Activated CD8-positive, alpha-beta T cell treated with anti-CD3 and anti-CD28 coated beads for 36 hours (primary cell): ENCODE measurements around the gene MEPCE. TPM values are rescaled to one million over a fixed set of nuclear protein-coding genes. Genes with fewer than 3 reads are reported as not detected.

Source experiments
- ATAC-seq: fragments of 200-7000 bp; cut with Tn5 transposase; one replicate; pipeline ENCODE4 v1.10.0; 2021; ENCODE audit warnings: mild to moderate bottlenecking, moderate library complexity
- CTCF ChIA-PET: fragments of 350-600 bp; sonication (Branson Sonifier 250); formaldehyde crosslinking; loops from one replicate; lab custom pipeline; 2021; ENCODE audit warnings: antibody characterized with exemption; lab: Charles Lee
- POLR2A ChIA-PET: fragments of 350-600 bp; sonication (Branson Sonifier 250); formaldehyde crosslinking; loops from one replicate; lab custom pipeline; 2021; ENCODE audit warnings: antibody characterized with exemption; lab: Charles Lee
- DNase-seq: peaks from one replicate; pipeline ENCODE4 v3.0.0-alpha.2; 2020
- H3K27ac Mint-ChIP-seq: one replicate; pipeline ENCODE4 v1.8.0; 2021; ENCODE audit warnings: mild to moderate bottlenecking, mixed read lengths
- H3K27me3 Mint-ChIP-seq: one replicate; pipeline ENCODE4 v1.8.0; 2021; ENCODE audit warnings: mixed read lengths
- H3K36me3 Mint-ChIP-seq: one replicate; pipeline ENCODE4 v1.8.0; 2021; ENCODE audit warnings: low read depth, mixed read lengths
- H3K4me1 Mint-ChIP-seq: one replicate; pipeline ENCODE4 v1.8.0; 2021; ENCODE audit warnings: low read depth, mixed read lengths
- H3K4me3 Mint-ChIP-seq: one replicate; pipeline ENCODE4 v1.8.0; 2021; ENCODE audit warnings: mild to moderate bottlenecking, moderate library complexity, mixed read lengths
- H3K9me3 Mint-ChIP-seq: one replicate; pipeline ENCODE4 v1.8.0; 2021; ENCODE audit warnings: mixed read lengths
- intact Hi-C: fragments of 100-400 bp; cut with micrococcal nuclease; formaldehyde crosslinking; loops from one replicate; pipeline ENCODE4 v1.10.0; 2022
- total RNA-seq, 2 experiments: library from RNA; stranded (reverse); gene quantifications; one replicate each; pipeline ENCODE4 v1.2.3, GENCODE V29; 2021
- TF ChIP-seq, protein P1 (sequence below): fragments of 200-600 bp; IDR thresholded peaks from one replicate; pipeline ENCODE4 v1.8.0; 2022; ENCODE audit warnings: antibody characterized with exemption, mild to moderate bottlenecking

MEPCE gene
- total RNA-seq, 2 experiments from 2014 or later, result 38.3 to 38.8 TPM

DNA sequence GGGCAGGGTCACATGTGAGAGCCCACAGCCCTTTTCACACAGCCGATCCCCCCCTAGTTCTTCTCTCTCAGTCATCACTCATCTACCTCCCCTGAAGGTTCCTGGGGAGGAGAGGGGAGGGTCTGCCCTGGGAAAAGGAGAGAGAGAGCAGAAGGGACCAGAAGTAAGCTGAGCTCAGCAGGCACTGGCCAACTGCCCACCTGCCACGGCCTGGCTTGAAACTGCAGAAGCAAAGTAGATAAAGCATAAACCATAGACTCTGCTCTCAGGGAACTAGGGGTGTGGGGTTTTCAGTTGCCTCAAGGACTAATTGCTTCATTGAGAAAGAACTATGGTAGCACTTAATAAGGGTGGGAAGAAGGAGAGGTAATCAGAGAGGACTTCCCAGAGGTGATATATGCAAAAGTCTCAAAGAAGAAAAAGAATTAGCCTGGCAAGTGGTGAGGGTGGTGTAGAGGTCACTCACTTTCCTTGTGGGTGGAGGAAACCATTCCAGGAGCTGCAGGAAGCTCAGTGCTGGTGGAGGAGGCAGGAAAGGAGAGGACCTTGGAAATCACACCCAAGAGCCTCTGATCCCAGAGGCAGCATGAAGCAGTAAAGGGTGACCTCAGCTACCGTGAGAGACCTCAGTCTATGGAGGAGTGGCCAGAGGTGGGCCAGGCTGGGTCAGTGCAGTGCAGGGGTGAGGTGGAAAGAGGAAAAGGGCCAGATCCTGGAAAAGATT is 39.2 kb upstream of the MEPCE start:
- intact Hi-C loops, result no loop called here
- H3K9me3 Mint-ChIP-seq, result no peaks in the 10 kb centered on the region
- peaks cover under 1% of the 10 kb centered on the region for H3K4me1 Mint-ChIP-seq
- DNase-seq (no peak), ATAC-seq (no peak)
- H3K4me3 Mint-ChIP-seq, result no peak overlapping the region
- CTCF ChIA-PET, result interaction anchor here (1.7 kb wide), 1 partner anchor 17 kb away, joined by 6 read pairs; no protein-coding TSS in a partner anchor
- no peaks in the 10 kb centered on the region for H3K36me3 Mint-ChIP-seq
- TF ChIP-seq, protein P1, sequence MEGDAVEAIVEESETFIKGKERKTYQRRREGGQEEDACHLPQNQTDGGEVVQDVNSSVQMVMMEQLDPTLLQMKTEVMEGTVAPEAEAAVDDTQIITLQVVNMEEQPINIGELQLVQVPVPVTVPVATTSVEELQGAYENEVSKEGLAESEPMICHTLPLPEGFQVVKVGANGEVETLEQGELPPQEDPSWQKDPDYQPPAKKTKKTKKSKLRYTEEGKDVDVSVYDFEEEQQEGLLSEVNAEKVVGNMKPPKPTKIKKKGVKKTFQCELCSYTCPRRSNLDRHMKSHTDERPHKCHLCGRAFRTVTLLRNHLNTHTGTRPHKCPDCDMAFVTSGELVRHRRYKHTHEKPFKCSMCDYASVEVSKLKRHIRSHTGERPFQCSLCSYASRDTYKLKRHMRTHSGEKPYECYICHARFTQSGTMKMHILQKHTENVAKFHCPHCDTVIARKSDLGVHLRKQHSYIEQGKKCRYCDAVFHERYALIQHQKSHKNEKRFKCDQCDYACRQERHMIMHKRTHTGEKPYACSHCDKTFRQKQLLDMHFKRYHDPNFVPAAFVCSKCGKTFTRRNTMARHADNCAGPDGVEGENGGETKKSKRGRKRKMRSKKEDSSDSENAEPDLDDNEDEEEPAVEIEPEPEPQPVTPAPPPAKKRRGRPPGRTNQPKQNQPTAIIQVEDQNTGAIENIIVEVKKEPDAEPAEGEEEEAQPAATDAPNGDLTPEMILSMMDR, result no peak
- POLR2A ChIA-PET, result interaction anchor here (1.0 kb wide), 1 partner anchor 22 kb away, joined by 3 read pairs; no protein-coding TSS in a partner anchor
- H3K27me3 Mint-ChIP-seq, result peaks cover 7% of the 10 kb centered on the region
- H3K27ac Mint-ChIP-seq, result no peak overlapping the region

DNA sequence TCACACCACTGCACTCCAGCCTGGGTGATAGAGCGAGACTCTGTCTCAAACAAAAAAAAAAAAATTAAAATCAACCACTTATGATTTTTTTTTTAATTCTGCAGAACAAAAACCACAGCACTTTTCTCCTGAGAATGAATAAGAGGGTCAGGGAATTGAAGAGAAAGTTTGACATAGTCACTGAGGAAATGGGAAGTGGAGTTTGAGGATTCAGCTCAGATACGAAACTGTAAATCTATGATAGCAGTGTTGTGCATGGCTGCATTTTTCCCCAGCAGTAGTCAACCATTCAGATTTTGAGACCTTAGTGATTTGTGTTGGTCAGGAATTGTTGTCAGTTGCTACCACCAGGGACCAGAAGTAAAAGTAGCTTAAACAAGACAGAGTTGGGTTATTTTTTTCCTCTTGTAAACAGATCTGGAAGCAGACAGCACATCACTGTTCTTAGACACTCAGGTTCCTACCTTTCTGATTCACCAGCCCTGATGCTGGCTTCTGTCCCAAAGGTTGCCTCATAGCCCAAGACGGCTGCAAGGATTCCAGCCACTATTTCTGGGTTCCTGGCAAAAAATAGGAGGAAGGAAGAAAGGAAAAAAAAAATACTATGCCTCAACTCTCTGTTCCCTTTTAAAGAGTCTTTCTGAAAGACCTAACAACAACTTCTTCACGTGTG is 36.3 kb upstream of the MEPCE start:
- peaks cover 8% of the 10 kb centered on the region for H3K27me3 Mint-ChIP-seq

GRCh38 chr7:100394077-100394476 is 35.6 kb upstream of the MEPCE start:
- ChIA-PET POLR2A (no interaction called here), CTCF (interaction anchor here (2.2 kb wide), 1 partner anchor 14 kb away, joined by 10 read pairs; no protein-coding TSS in a partner anchor)
- no peak for DNase-seq
- TF ChIP-seq, protein P1, result no peak
- Mint-ChIP-seq H3K4me3 (no peak overlapping the region), H3K9me3 (no peaks in the 10 kb centered on the region), H3K27me3 (peaks cover 10% of the 10 kb centered on the region), H3K36me3 (no peaks in the 10 kb centered on the region), H3K4me1 (peaks cover 18% of the 10 kb centered on the region), H3K27ac (no peak overlapping the region)
- ATAC-seq, result no peak
- intact Hi-C loops, result no loop called here

More for the DNA sequence above, 36.3 kb upstream of the MEPCE start:
- ATAC-seq, result no peak
- no peak overlapping the region for H3K27ac Mint-ChIP-seq
- intact Hi-C loops, result no loop called here
- no peak overlapping the region for H3K4me3 Mint-ChIP-seq
- DNase-seq, result no peak
- TF ChIP-seq, protein P1, result no peak
- no peaks in the 10 kb centered on the region for H3K36me3 Mint-ChIP-seq
- CTCF ChIA-PET, result interaction anchor here (2.2 kb wide), 1 partner anchor 14 kb away, joined by 10 read pairs; no protein-coding TSS in a partner anchor
- H3K9me3 Mint-ChIP-seq, result no peaks in the 10 kb centered on the region
- H3K4me1 Mint-ChIP-seq, result peaks cover 16% of the 10 kb centered on the region
- POLR2A ChIA-PET, result no interaction called here

DNA sequence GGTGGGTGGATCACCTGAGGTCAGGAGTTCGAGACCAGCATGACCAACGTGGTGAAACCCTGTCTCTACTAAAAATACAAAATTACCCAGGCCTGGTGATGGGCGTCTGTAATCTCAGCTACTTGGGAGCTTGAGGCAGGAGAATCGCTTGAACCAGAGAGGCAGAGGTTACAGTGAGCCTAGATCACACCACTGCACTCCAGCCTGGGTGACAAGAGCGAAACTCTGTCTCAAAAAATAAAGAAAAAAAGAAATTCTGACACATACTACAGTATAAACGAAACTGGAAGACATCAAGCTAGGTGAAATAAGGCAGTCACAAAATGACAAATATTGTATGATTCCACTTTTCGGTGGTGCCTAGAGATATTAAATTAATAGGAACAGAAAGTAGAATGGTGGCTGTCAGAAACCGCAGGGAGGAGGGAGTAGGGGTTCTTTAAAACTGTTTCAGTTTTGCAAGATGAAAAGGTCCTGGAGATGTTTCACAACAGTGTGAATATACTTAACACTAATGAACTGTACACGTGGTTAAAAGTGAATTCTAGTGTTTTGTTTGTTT is 33.1 kb upstream of the MEPCE start:
- Mint-ChIP-seq H3K4me1 (peaks cover 18% of the 10 kb centered on the region), H3K27me3 (peaks cover 7% of the 10 kb centered on the region), H3K36me3 (no peaks in the 10 kb centered on the region), H3K4me3 (no peak overlapping the region), H3K9me3 (no peaks in the 10 kb centered on the region), H3K27ac (peak overlapping the region; percentile 50)
- ChIA-PET POLR2A (interaction anchor here (0.6 to 2.1 kb wide), 6 partner anchors 12 to 153 kb away, joined by 3 to 6 read pairs (median 3); no protein-coding TSS in a partner anchor), CTCF (interaction anchor here (1.2 to 4.2 kb wide), 3 partner anchors 11 to 263 kb away, joined by 3 to 20 read pairs (median 3); no protein-coding TSS in a partner anchor)
- TF ChIP-seq, protein P1, result no peak
- ATAC-seq (peak; percentile 93), DNase-seq (peak; percentile 87)
- intact Hi-C loops, result no loop called here
